Fibroblast of peridontal ligament (primary cell): ENCODE results near the gene PCBP2.

Experiments used
- DNase-seq: peaks from one replicate; pipeline ENCODE4 v3.0.0-alpha.2; 2010; ENCODE audit errors: extremely low read depth

Gene PCBP2

GRCh38 chr12:53508534-53509170 lies 56.8 kb downstream of the PCBP2 start:
- peak; percentile 76 for DNase-seq

GRCh38 chr12:53510181-53510812 lies 58.4 kb downstream of the PCBP2 start:
- no peak for DNase-seq

GRCh38 chr12:53513712-53514410 lies 62.0 kb downstream of the PCBP2 start:
- no peak for DNase-seq

- no peak for DNase-seq
These were observed 62.9 kb downstream of the PCBP2 start for GRCh38 chr12:53514628-53515290.

- no peak for DNase-seq
These were observed 63.4 kb downstream of the PCBP2 start for GRCh38 chr12:53515291-53515680.

GRCh38 chr12:53516758-53517455 lies 65.0 kb downstream of the PCBP2 start:
- DNase-seq = no peak

GRCh38 chr12:53518381-53518780 lies 66.5 kb downstream of the PCBP2 start:
- DNase-seq = no peak

GRCh38 chr12:53523131-53523530 lies 71.2 kb downstream of the PCBP2 start:
- no peak for DNase-seq

GRCh38 chr12:53524476-53524875 lies 72.6 kb downstream of the PCBP2 start:
- DNase-seq = no peak

GRCh38 chr12:53530061-53530460 lies 78.2 kb downstream of the PCBP2 start:
- DNase-seq = no peak
